Activated CD8-positive, alpha-beta memory T cell treated with anti-CD3 and anti-CD28 coated beads for 24 hours (primary cell): ENCODE measurements around the gene LTB4R.

Experiments
- DNase-seq: peaks from one replicate; pipeline ENCODE4 v3.0.0-alpha.2; 2020

Gene LTB4R

GRCh38 chr14:24279301-24280186, 31.8 kb upstream of the LTB4R start:
- DNase-seq: peak; percentile 76

- DNase-seq: no peak
Observed at GRCh38 chr14:24280797-24281460, 30.4 kb upstream of the LTB4R start.

GRCh38 chr14:24281636-24282035, 29.7 kb upstream of the LTB4R start:
- no peak for DNase-seq

- no peak for DNase-seq
Observed at GRCh38 chr14:24282736-24283135, 28.6 kb upstream of the LTB4R start.

GRCh38 chr14:24283796-24284460, 27.4 kb upstream of the LTB4R start:
- DNase-seq: no peak

- DNase-seq: no peak
Observed at GRCh38 chr14:24284501-24285035, 26.7 kb upstream of the LTB4R start.

- DNase-seq: no peak
Observed at GRCh38 chr14:24285351-24285750, 26.0 kb upstream of the LTB4R start.

- DNase-seq: no peak
Observed at GRCh38 chr14:24286996-24287395, 24.3 kb upstream of the LTB4R start.

GRCh38 chr14:24289649-24290280, 21.5 kb upstream of the LTB4R start:
- peak; percentile 67 for DNase-seq

GRCh38 chr14:24290746-24291145, 20.6 kb upstream of the LTB4R start:
- DNase-seq: no peak

GRCh38 chr14:24291446-24292117, 19.7 kb upstream of the LTB4R start:
- no peak for DNase-seq

GRCh38 chr14:24292118-24292807, 19.0 kb upstream of the LTB4R start:
- DNase-seq: no peak

GRCh38 chr14:24293525-24293924, 17.8 kb upstream of the LTB4R start:
- DNase-seq: no peak

- peak; percentile 81 for DNase-seq
Observed at GRCh38 chr14:24296341-24297157, 14.8 kb upstream of the LTB4R start.

- DNase-seq: no peak
Observed at GRCh38 chr14:24297190-24297964, 13.9 kb upstream of the LTB4R start.

GRCh38 chr14:24298892-24299254, 12.4 kb upstream of the LTB4R start:
- DNase-seq: no peak

- peak; percentile 98 for DNase-seq
Observed at GRCh38 chr14:24299255-24300191, 11.8 kb upstream of the LTB4R start, which contains the start of the genes DHRS1 and NOP9. Gene DHRS1, minus strand, starts transcription at chr14:24299780. Its CDS starts 674 bp downstream, at chr14:24299106. Gene NOP9, plus strand, starts transcription at chr14:24299850. Its CDS starts 105 bp downstream, at chr14:24299955.

- no peak for DNase-seq
Observed at GRCh38 chr14:24300326-24300980, 10.8 kb upstream of the LTB4R start.
